H1 (cell line): ENCODE measurements around the gene EFCAB8. TPM values are rescaled to one million over a fixed set of nuclear protein-coding genes. Genes with fewer than 3 reads are reported as not detected.

Experiments
- CTCF ChIA-PET: fragments of 300-600 bp; sonication (Branson Sonifier 250); formaldehyde crosslinking; loops from one replicate; lab custom pipeline; 2021; ENCODE audit not compliant: partially characterized antibody; lab: Charles Lee
- POLR2A ChIA-PET: fragments of 300-600 bp; sonication (Branson Sonifier 250); formaldehyde crosslinking; loops from one replicate; lab custom pipeline; 2021; ENCODE audit warnings: inconsistent platforms; ENCODE audit not compliant: partially characterized antibody; lab: Charles Lee
- DNase-seq, 2 experiments: peaks; one replicate each; pipeline versions ENCODE4 v3.0.0 to v3.0.0-alpha.2; 2010 to 2022; ENCODE audit warnings: low spot score in 2 of 2, low read depth in 1 of 2, mixed read lengths in 1 of 2
- FAIRE-seq: peaks from 2 replicates; lab custom pipeline; 2011; peaks lifted over from hg19 to GRCh38; lab: Jason Lieb, UNC
- H2AFZ ChIP-seq: 2 replicates; pipeline ENCODE4 v1.8.1; 2012; ENCODE audit warnings: low read length, inconsistent platforms
- H2AK5ac ChIP-seq: 2 replicates; pipeline ENCODE4 v1.6.1; 2013; ENCODE audit warnings: low read depth, low read length
- H2BK120ac ChIP-seq: replicated peaks from 2 replicates; pipeline ENCODE3; 2013; ENCODE audit warnings: low read depth, low read length, inconsistent platforms
- H2BK12ac ChIP-seq: 2 replicates; pipeline ENCODE4 v1.6.1; 2013; ENCODE audit warnings: low read depth, low read length
- H2BK15ac ChIP-seq: 2 replicates; pipeline ENCODE4 v1.6.1; 2013; ENCODE audit warnings: low read length
- H2BK20ac ChIP-seq: 2 replicates; pipeline ENCODE4 v1.6.1; 2013; ENCODE audit warnings: low read length
- H2BK5ac ChIP-seq: 2 replicates; pipeline ENCODE4 v1.6.1; 2013; ENCODE audit warnings: low read depth, low read length
- H3K14ac ChIP-seq: 2 replicates; pipeline ENCODE4 v1.6.1; 2013; ENCODE audit warnings: inconsistent platforms; ENCODE audit not compliant: insufficient read length
- H3K18ac ChIP-seq: 2 replicates; pipeline ENCODE4 v1.6.1; 2013; ENCODE audit warnings: low read length; ENCODE audit errors: extremely low read depth
- H3K23ac ChIP-seq: 2 replicates; pipeline ENCODE4 v1.6.1; 2013; ENCODE audit warnings: inconsistent platforms; ENCODE audit not compliant: insufficient read length
- H3K23me2 ChIP-seq: 2 replicates; pipeline ENCODE4 v1.6.1; 2013; ENCODE audit warnings: low read depth, low read length
- H3K27ac ChIP-seq: 2 replicates; pipeline ENCODE4 v1.6.1; 2011; ENCODE audit warnings: low read depth, low read length, inconsistent platforms
- H3K27me3 ChIP-seq, 4 experiments: replicated peaks in 1 of 4; 1 replicate in 1 of 4; 2 replicates in 3 of 4; pipeline versions ENCODE4 v1.6.1 to v1.8.1; 2011 to 2013; ENCODE audit warnings: low read length in 3 of 4, mild to moderate bottlenecking in 3 of 4, inconsistent platforms in 2 of 4, mixed read lengths in 2 of 4, moderate library complexity in 1 of 4; ENCODE audit not compliant: control insufficient read depth in 3 of 4, insufficient read depth in 3 of 4; ENCODE audit errors: extremely low read depth in 1 of 4
- H3K36me3 ChIP-seq, 4 experiments: 2 replicates each; pipeline versions ENCODE4 v1.6.1 to v1.8.1; 2011 to 2013; ENCODE audit warnings: mild to moderate bottlenecking in 4 of 4, low read length in 3 of 4, moderate library complexity in 2 of 4, control low read depth in 1 of 4, inconsistent platforms in 1 of 4; ENCODE audit not compliant: insufficient read depth in 4 of 4, control insufficient read depth in 2 of 4
- H3K4ac ChIP-seq: replicated peaks from 2 replicates; pipeline ENCODE3; 2013; ENCODE audit warnings: low read length, low read depth, mixed read lengths, inconsistent platforms; ENCODE audit not compliant: insufficient read length
- H3K4me1 ChIP-seq, 4 experiments: replicated peaks in 1 of 4; 1 replicate in 1 of 4; 2 replicates in 3 of 4; pipeline versions ENCODE4 v1.6.1 to v1.8.1; 2011 to 2013; ENCODE audit warnings: low read length in 3 of 4, inconsistent platforms in 2 of 4, mixed read lengths in 1 of 4; ENCODE audit not compliant: insufficient read depth in 4 of 4, control insufficient read depth in 3 of 4
- H3K4me2 ChIP-seq, 2 experiments: 2 replicates each; pipeline versions ENCODE4 v1.6.1 to v1.8.1; 2011 to 2013; ENCODE audit warnings: low read depth in 2 of 2, low read length in 2 of 2, control low read depth in 1 of 2, inconsistent platforms in 1 of 2, mild to moderate bottlenecking in 1 of 2; ENCODE audit not compliant: insufficient read depth in 1 of 2
- H3K4me3 ChIP-seq, 4 experiments: fragments of 200-600, 300-600 bp in 1 of 4; sonication (generic), shearing (Covaris generic), sonication (Bioruptor Twin) in 1 of 4; 2 replicates each; pipeline versions ENCODE4 v1.5.1 to v1.8.1; 2011 to 2016; ENCODE audit warnings: low read length in 4 of 4, low read depth in 3 of 4, control low read depth in 2 of 4, inconsistent platforms in 2 of 4, mild to moderate bottlenecking in 2 of 4, mixed read lengths in 1 of 4, moderate library complexity in 1 of 4; ENCODE audit not compliant: insufficient read depth in 2 of 4; ENCODE audit errors: extremely low read depth in 1 of 4
- H3K56ac ChIP-seq: replicated peaks from 2 replicates; pipeline ENCODE3; 2013; ENCODE audit warnings: low read depth, mild to moderate bottlenecking, mixed read lengths, low read length, inconsistent platforms; ENCODE audit not compliant: insufficient read length
- H3K79me1 ChIP-seq: 2 replicates; pipeline ENCODE4 v1.6.1; 2013; ENCODE audit warnings: low read depth, low read length, control low read depth
- H3K79me2 ChIP-seq, 2 experiments: 2 replicates each; pipeline versions ENCODE4 v1.6.1 to v1.8.1; 2012 to 2013; ENCODE audit warnings: low read length in 2 of 2, mild to moderate bottlenecking in 2 of 2, inconsistent platforms in 1 of 2; ENCODE audit not compliant: insufficient read depth in 2 of 2, control insufficient read depth in 1 of 2
- H3K9ac ChIP-seq, 4 experiments: replicated peaks in 1 of 4; 1 replicate in 1 of 4; 2 replicates in 3 of 4; pipeline versions ENCODE4 v1.6.1 to v1.8.1; 2011 to 2013; ENCODE audit warnings: low read depth in 3 of 4, low read length in 3 of 4, control low read depth in 2 of 4, mild to moderate bottlenecking in 2 of 4, moderate library complexity in 2 of 4, inconsistent platforms in 1 of 4; ENCODE audit errors: extremely low read depth in 1 of 4
- H3K9me3 ChIP-seq, 2 experiments: 2 replicates each; pipeline versions ENCODE4 v1.6.1 to v1.8.1; 2012 to 2013; ENCODE audit warnings: mild to moderate bottlenecking in 2 of 2, moderate library complexity in 2 of 2, control low read depth in 1 of 2, inconsistent platforms in 1 of 2, low read depth in 1 of 2, low read length in 1 of 2, mixed read lengths in 1 of 2; ENCODE audit not compliant: insufficient read depth in 2 of 2
- H4K20me1 ChIP-seq, 2 experiments: replicated peaks in 1 of 2; 2 replicates each; pipeline versions ENCODE3 to v1.8.1; 2011 to 2013; ENCODE audit warnings: inconsistent platforms in 2 of 2, low read length in 2 of 2, mild to moderate bottlenecking in 1 of 2; ENCODE audit not compliant: insufficient read depth in 2 of 2, control insufficient read depth in 1 of 2
- H4K5ac ChIP-seq: 2 replicates; pipeline ENCODE4 v1.6.1; 2013; ENCODE audit warnings: low read length, low read depth, mixed read lengths, inconsistent platforms; ENCODE audit not compliant: insufficient read length
- H4K8ac ChIP-seq: 2 replicates; pipeline ENCODE4 v1.8.0; 2013; ENCODE audit warnings: mild to moderate bottlenecking, moderate library complexity, low read length, inconsistent platforms; ENCODE audit not compliant: insufficient read depth; ENCODE audit errors: extremely low read depth
- H4K91ac ChIP-seq: replicated peaks from 2 replicates; pipeline ENCODE3; 2013; ENCODE audit warnings: low read length, mixed read lengths, inconsistent platforms; ENCODE audit not compliant: insufficient read length
- CBX5 ChIP-seq: fragments of 300-800, 300-1000 bp; sonication (generic); IDR thresholded peaks from 2 replicates; pipeline ENCODE4 v1.7.1; 2016; ENCODE audit warnings: antibody characterized with exemption, low read length, low read depth
- CEBPB ChIP-seq: IDR thresholded peaks from 2 replicates; pipeline ENCODE4 v1.6.1; 2012; ENCODE audit warnings: low read depth, low read length
- KDM5A ChIP-seq: fragments of 200-600 bp; IDR thresholded peaks from 2 replicates; pipeline ENCODE4 v1.7.1; 2012; ENCODE audit warnings: mild to moderate bottlenecking, low read length, inconsistent platforms, mixed read lengths
- WGBS, 2 experiments: shearing (Covaris generic) in 1 of 2; methylation state at CpG; one replicate each; pipeline versions ENCODE4 v1.1.6 to v1.1.7; 2013 to 2015; ENCODE audit warnings: low lambda C conversion rate in 2 of 2, mixed read lengths in 2 of 2, inconsistent platforms in 1 of 2, low coverage in 1 of 2, missing lambda C conversion rate in 1 of 2; ENCODE audit not compliant: insufficient replicate concordance in 2 of 2, insufficient coverage in 1 of 2, insufficient read length in 1 of 2; ENCODE audit errors: extremely low coverage in 1 of 2, missing lambda C conversion rate in 1 of 2; 5-methylcytosine and 5-hydroxymethylcytosine counted together
- polyA plus RNA-seq, 7 experiments: library from polyadenylated mRNA; depleted of rRNA in 3 of 7; stranded (reverse) in 5 of 7; unstranded in 2 of 7; fragments of >200 nt in 5 of 7; fragments of 200-250 nt in 2 of 7; gene quantifications; 1 replicate in 5 of 7; 2 replicates in 1 of 7; 4 replicates in 1 of 7; pipeline versions ENCODE4 v1.2.1 to v1.2.3, GENCODE V29; 2011 to 2013; ENCODE audit warnings: missing spikeins in 2 of 7, mixed read lengths in 2 of 7
- total RNA-seq: library from RNA; stranded (reverse); fragmentation: NEBNext Ultra II Directional; extraction: Animal tissue kit (Norgen Biotek cat#: 25700); gene quantifications from 2 replicates; pipeline ENCODE4 v1.2.1, GENCODE V29; 2021
- TF ChIP-seq, protein P1 (sequence below): IDR thresholded peaks from 2 replicates; pipeline ENCODE4 v1.6.1; 2012; ENCODE audit warnings: inconsistent platforms

EFCAB8 gene
- total and polyA plus RNA-seq, 2 of the 8 experiments (the other 6 are each of a cell fraction or from before 2014, with no cell fraction given) = 0.06 to 0.20 TPM

DNA sequence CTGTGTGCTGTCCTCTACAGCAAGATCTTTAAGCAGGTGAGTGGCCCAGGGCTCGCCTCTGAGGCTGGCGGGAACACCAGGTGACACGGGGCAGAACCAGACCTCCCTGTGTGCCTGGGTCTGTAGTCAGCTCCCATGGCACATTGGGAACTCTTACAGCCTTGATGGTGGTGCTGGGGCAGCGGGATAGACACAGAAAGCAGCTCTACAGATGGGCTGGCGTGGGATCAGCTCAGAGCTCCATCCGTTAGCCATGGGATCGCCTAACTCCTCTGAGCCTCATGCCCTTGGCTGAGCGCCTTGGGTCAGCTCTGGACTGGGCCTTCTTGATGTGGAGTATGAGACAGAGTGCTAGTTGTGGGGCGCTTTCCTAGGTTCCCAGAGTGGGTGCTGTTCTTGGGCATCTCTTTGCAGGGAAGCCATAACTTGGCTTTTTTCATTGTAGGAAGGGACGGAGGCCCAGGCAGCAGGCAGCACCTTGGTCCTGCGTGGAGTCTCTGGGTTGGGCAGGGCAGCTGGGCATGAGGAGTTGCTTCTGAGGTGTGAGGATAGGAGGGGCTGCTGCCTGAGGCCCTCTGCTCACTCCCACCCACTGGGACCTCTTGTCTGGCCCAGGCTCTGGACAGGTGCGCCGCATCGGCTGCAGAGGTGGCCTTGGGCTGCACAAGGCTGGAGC, 51.3 kb downstream of the EFCAB8 start:
- no peak overlapping the region for H3K14ac ChIP-seq

More for the DNA sequence above, 51.3 kb downstream of the EFCAB8 start:
- Histone ChIP-seq H3K9me3 (no peaks in the 10 kb centered on the region; a peak in 1 of 4 replicates), H3K9ac (no peak overlapping the region), H2AK5ac (no peak overlapping the region), H2BK20ac (no peak overlapping the region), H4K8ac (no peak overlapping the region; the same call in 1 of the 2 replicates), H3K27me3 (no peaks in the 10 kb centered on the region), H3K27ac (no peak overlapping the region), H2AFZ (no peak overlapping the region), H4K91ac (no peak overlapping the region), H3K23ac (no peak overlapping the region), H2BK5ac (no peak overlapping the region), H3K79me1 (no peaks in the 10 kb centered on the region), H3K4me3 (no peak overlapping the region), H2BK12ac (no peak overlapping the region), H3K79me2 (no peaks in the 10 kb centered on the region), H3K4me1 (no peaks in the 10 kb centered on the region), H4K20me1 (no peaks in the 10 kb centered on the region), H2BK15ac (no peak overlapping the region), H3K4ac (no peak overlapping the region), H4K5ac (no peak overlapping the region), H2BK120ac (no peak overlapping the region), H3K18ac (no peak overlapping the region), H3K23me2 (no peaks in the 10 kb centered on the region), H3K4me2 (no peak overlapping the region), H3K36me3 (no peaks in the 10 kb centered on the region), H3K56ac (no peak overlapping the region)
- no peak for DNase-seq
- POLR2A ChIA-PET = interaction anchor here (0.6 to 1.1 kb wide), 3 partner anchors 192 to 385 kb away, joined by 3 to 6 read pairs (median 3); no protein-coding TSS in a partner anchor
- CTCF ChIA-PET = interaction anchor here (0.6 to 3.3 kb wide), 8 partner anchors 14 to 319 kb away, joined by 3 to 16 read pairs (median 4); no protein-coding TSS in a partner anchor
- FAIRE-seq = no peak
- WGBS, 2 experiments = 95% methylated on average over 14 of the region's 14 CpGs; no CpG with 5 or more reads in 1 of the 2 experiments
- TF ChIP-seq, protein P1, sequence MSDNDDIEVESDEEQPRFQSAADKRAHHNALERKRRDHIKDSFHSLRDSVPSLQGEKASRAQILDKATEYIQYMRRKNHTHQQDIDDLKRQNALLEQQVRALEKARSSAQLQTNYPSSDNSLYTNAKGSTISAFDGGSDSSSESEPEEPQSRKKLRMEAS = no peak
- TF ChIP-seq KDM5A (no peak), CBX5 (no peak), CEBPB (no peak)
